ENCODE data around the gene CASP3. TPM values are rescaled to one million over a fixed set of nuclear protein-coding genes. Genes with fewer than 3 reads are reported as not detected.
A peak's percentile ranks its signal among the peaks of the same experiment; 100 is the strongest.

The CASP3 gene
- 23.6 TPM for total RNA-seq

GRCh38 chr4:184649026-184649970 lies at the start of gene CASP3, which contains the start of gene PRIMPOL:
Gene CASP3 (minus strand): TSS chr4:184649447. CDS start chr4:184638453, 10,994 bp downstream.
Gene PRIMPOL (plus strand): TSS chr4:184649738. CDS start chr4:184657141, 7,403 bp downstream.
- peak; percentile 91 for DNase-seq

GRCh38 chr4:184697956-184698355 lies 48.7 kb upstream of the CASP3 start:
- no peak for DNase-seq

- no peak for DNase-seq
These were observed 46.1 kb upstream of the CASP3 start for GRCh38 chr4:184695178-184695896.

GRCh38 chr4:184694412-184694956 lies 45.2 kb upstream of the CASP3 start:
- no peak for DNase-seq

- DNase-seq = no peak
These were observed 43.8 kb upstream of the CASP3 start for GRCh38 chr4:184693056-184693455.

- no peak for DNase-seq
These were observed 40.4 kb upstream of the CASP3 start for GRCh38 chr4:184689681-184690080.

GRCh38 chr4:184688447-184688846 lies 39.2 kb upstream of the CASP3 start:
- DNase-seq = no peak

- no peak for DNase-seq
These were observed 38.8 kb upstream of the CASP3 start for GRCh38 chr4:184688005-184688404.

- no peak for DNase-seq
These were observed 35.4 kb upstream of the CASP3 start for GRCh38 chr4:184684491-184685189.

- DNase-seq = no peak
These were observed 32.7 kb upstream of the CASP3 start for GRCh38 chr4:184681916-184682315.

- DNase-seq = no peak
These were observed 31.5 kb upstream of the CASP3 start for GRCh38 chr4:184680698-184681097.

- no peak for DNase-seq
These were observed 26.7 kb upstream of the CASP3 start for GRCh38 chr4:184675821-184676492.

GRCh38 chr4:184675018-184675417 lies 25.8 kb upstream of the CASP3 start:
- no peak for DNase-seq

- no peak for DNase-seq
These were observed 24.8 kb upstream of the CASP3 start for GRCh38 chr4:184674011-184674410.

GRCh38 chr4:184672741-184673140 lies 23.5 kb upstream of the CASP3 start:
- no peak for DNase-seq

- no peak for DNase-seq
These were observed 21.9 kb upstream of the CASP3 start for GRCh38 chr4:184671101-184671500.

GRCh38 chr4:184669251-184669650 lies 20.0 kb upstream of the CASP3 start:
- DNase-seq = no peak

- no peak for DNase-seq
These were observed 19.4 kb upstream of the CASP3 start for GRCh38 chr4:184668511-184669114.

- DNase-seq = no peak
These were observed 18.8 kb upstream of the CASP3 start for GRCh38 chr4:184668096-184668495.

GRCh38 chr4:184666670-184667069 lies 17.4 kb upstream of the CASP3 start:
- DNase-seq = no peak
